Activated CD4-positive, alpha-beta T cell treated with anti-CD3 and anti-CD28 coated beads, Interleukin-2, amount 10 ng/mL, durations not matched to agents 24 days and 14 days (primary cell): ENCODE results near the gene CCDC15. TPM values are rescaled to one million over a fixed set of nuclear protein-coding genes. Genes with fewer than 3 reads are reported as not detected.

Experiments
- DNase-seq: peaks from one replicate; pipeline ENCODE4 v3.0.0; 2022
- H3K27ac Mint-ChIP-seq: one replicate; pipeline ENCODE4 v1.8.0; 2022; ENCODE audit warnings: mild to moderate bottlenecking, mixed read lengths
- H3K27me3 Mint-ChIP-seq: one replicate; pipeline ENCODE4 v1.8.0; 2022; ENCODE audit warnings: mixed read lengths
- H3K36me3 Mint-ChIP-seq: one replicate; pipeline ENCODE4 v1.8.0; 2022; ENCODE audit warnings: low read depth, mild to moderate bottlenecking, mixed read lengths
- H3K4me1 Mint-ChIP-seq: one replicate; pipeline ENCODE4 v1.8.0; 2021; ENCODE audit warnings: mixed read lengths
- H3K4me3 Mint-ChIP-seq: one replicate; pipeline ENCODE4 v1.8.0; 2022; ENCODE audit warnings: mild to moderate bottlenecking, moderate library complexity, mixed read lengths
- H3K9me3 Mint-ChIP-seq: one replicate; pipeline ENCODE4 v1.8.0; 2021; ENCODE audit warnings: mixed read lengths
- intact Hi-C: fragments of 100-400 bp; cut with micrococcal nuclease; formaldehyde crosslinking; loops from one replicate; pipeline ENCODE4 v1.15.1; 2023
- total RNA-seq: library from RNA; stranded (reverse); gene quantifications from 2 replicates; pipeline ENCODE4 v1.2.3, GENCODE V29; 2022

CCDC15 gene
- total RNA-seq, 1 donor from 2014 or later = 4.5 TPM

GRCh38 chr11:125079878-125080530 is 126.0 kb downstream of the CCDC15 start:
- H3K4me1 Mint-ChIP-seq = no peaks in the 10 kb centered on the region
- intact Hi-C loops = no loop called here
- H3K27ac Mint-ChIP-seq = no peak overlapping the region
- DNase-seq = no peak
- H3K4me3 Mint-ChIP-seq = no peak overlapping the region
- H3K36me3 Mint-ChIP-seq = no peaks in the 10 kb centered on the region
- H3K9me3 Mint-ChIP-seq = no peaks in the 10 kb centered on the region
- H3K27me3 Mint-ChIP-seq = no peaks in the 10 kb centered on the region

- Mint-ChIP-seq H3K27ac (no peak overlapping the region), H3K4me3 (no peak overlapping the region), H3K4me1 (no peaks in the 10 kb centered on the region), H3K27me3 (no peaks in the 10 kb centered on the region), H3K36me3 (no peaks in the 10 kb centered on the region), H3K9me3 (no peaks in the 10 kb centered on the region)
- intact Hi-C loops = no loop called here
- no peak for DNase-seq
These were observed 126.5 kb downstream of the CCDC15 start for GRCh38 chr11:125080531-125080911.

- H3K9me3 Mint-ChIP-seq = no peaks in the 10 kb centered on the region
- H3K4me3 Mint-ChIP-seq = no peak overlapping the region
- DNase-seq = no peak
- no peaks in the 10 kb centered on the region for H3K36me3 Mint-ChIP-seq
- no peaks in the 10 kb centered on the region for H3K27me3 Mint-ChIP-seq
- intact Hi-C loops = no loop called here
- H3K27ac Mint-ChIP-seq = no peak overlapping the region
- no peaks in the 10 kb centered on the region for H3K4me1 Mint-ChIP-seq
These were observed 127.2 kb downstream of the CCDC15 start for GRCh38 chr11:125081098-125081798.

GRCh38 chr11:125082040-125082439 is 128.0 kb downstream of the CCDC15 start:
- H3K36me3 Mint-ChIP-seq = no peaks in the 10 kb centered on the region
- H3K27ac Mint-ChIP-seq = no peak overlapping the region
- no peak for DNase-seq

GRCh38 chr11:125082611-125083311 is 128.8 kb downstream of the CCDC15 start:
- H3K4me1 Mint-ChIP-seq = no peaks in the 10 kb centered on the region
- H3K27ac Mint-ChIP-seq = no peak overlapping the region
- intact Hi-C loops = no loop called here
- H3K27me3 Mint-ChIP-seq = no peaks in the 10 kb centered on the region
- no peak overlapping the region for H3K4me3 Mint-ChIP-seq
- no peak for DNase-seq
- no peaks in the 10 kb centered on the region for H3K36me3 Mint-ChIP-seq
- no peaks in the 10 kb centered on the region for H3K9me3 Mint-ChIP-seq

More at GRCh38 chr11:125082040-125082439, 128.0 kb downstream of the CCDC15 start:
- H3K4me1 Mint-ChIP-seq = no peaks in the 10 kb centered on the region
- no peaks in the 10 kb centered on the region for H3K9me3 Mint-ChIP-seq
- H3K27me3 Mint-ChIP-seq = no peaks in the 10 kb centered on the region
- H3K4me3 Mint-ChIP-seq = no peak overlapping the region
- intact Hi-C loops = no loop called here

- intact Hi-C loops = no loop called here
- H3K27me3 Mint-ChIP-seq = no peaks in the 10 kb centered on the region
- no peak for DNase-seq
- no peak overlapping the region for H3K27ac Mint-ChIP-seq
- H3K36me3 Mint-ChIP-seq = no peaks in the 10 kb centered on the region
- no peaks in the 10 kb centered on the region for H3K4me1 Mint-ChIP-seq
- H3K9me3 Mint-ChIP-seq = no peaks in the 10 kb centered on the region
- no peak overlapping the region for H3K4me3 Mint-ChIP-seq
These were observed 129.5 kb downstream of the CCDC15 start for GRCh38 chr11:125083312-125084056.

- Mint-ChIP-seq H3K9me3 (no peaks in the 10 kb centered on the region), H3K4me3 (no peak overlapping the region), H3K27ac (no peak overlapping the region), H3K27me3 (no peaks in the 10 kb centered on the region), H3K4me1 (no peaks in the 10 kb centered on the region), H3K36me3 (no peaks in the 10 kb centered on the region)
- DNase-seq = no peak
- intact Hi-C loops = no loop called here
These were observed 130.0 kb downstream of the CCDC15 start for GRCh38 chr11:125084057-125084416.

- H3K9me3 Mint-ChIP-seq = no peaks in the 10 kb centered on the region
- no peak overlapping the region for H3K27ac Mint-ChIP-seq
- DNase-seq = no peak
- H3K27me3 Mint-ChIP-seq = no peaks in the 10 kb centered on the region
- H3K36me3 Mint-ChIP-seq = no peaks in the 10 kb centered on the region
- H3K4me3 Mint-ChIP-seq = no peak overlapping the region
- intact Hi-C loops = no loop called here
- no peaks in the 10 kb centered on the region for H3K4me1 Mint-ChIP-seq
These were observed 130.8 kb downstream of the CCDC15 start for GRCh38 chr11:125084761-125085231.

GRCh38 chr11:125085301-125086081 is 131.5 kb downstream of the CCDC15 start:
- H3K27ac Mint-ChIP-seq = no peak overlapping the region
- H3K9me3 Mint-ChIP-seq = no peaks in the 10 kb centered on the region
- no peaks in the 10 kb centered on the region for H3K4me1 Mint-ChIP-seq
- H3K4me3 Mint-ChIP-seq = no peak overlapping the region
- H3K36me3 Mint-ChIP-seq = no peaks in the 10 kb centered on the region
- DNase-seq = no peak
- intact Hi-C loops = no loop called here
- no peaks in the 10 kb centered on the region for H3K27me3 Mint-ChIP-seq

- no peaks in the 10 kb centered on the region for H3K27me3 Mint-ChIP-seq
- no peak for DNase-seq
- no peak overlapping the region for H3K4me3 Mint-ChIP-seq
- no peaks in the 10 kb centered on the region for H3K36me3 Mint-ChIP-seq
- intact Hi-C loops = no loop called here
- no peaks in the 10 kb centered on the region for H3K9me3 Mint-ChIP-seq
- peaks cover 3% of the 10 kb centered on the region for H3K4me1 Mint-ChIP-seq
- no peak overlapping the region for H3K27ac Mint-ChIP-seq
These were observed 132.8 kb downstream of the CCDC15 start for GRCh38 chr11:125086633-125087296.

GRCh38 chr11:125088123-125088522 is 134.1 kb downstream of the CCDC15 start:
- intact Hi-C loops = no loop called here
- H3K36me3 Mint-ChIP-seq = no peaks in the 10 kb centered on the region
- peaks cover 3% of the 10 kb centered on the region for H3K4me1 Mint-ChIP-seq
- no peak for DNase-seq
- no peaks in the 10 kb centered on the region for H3K9me3 Mint-ChIP-seq
- no peaks in the 10 kb centered on the region for H3K27me3 Mint-ChIP-seq
- no peak overlapping the region for H3K27ac Mint-ChIP-seq
- H3K4me3 Mint-ChIP-seq = no peak overlapping the region

- Mint-ChIP-seq H3K9me3 (no peaks in the 10 kb centered on the region), H3K4me3 (no peak overlapping the region), H3K4me1 (peaks cover 3% of the 10 kb centered on the region), H3K27me3 (no peaks in the 10 kb centered on the region), H3K27ac (no peak overlapping the region), H3K36me3 (no peaks in the 10 kb centered on the region)
- intact Hi-C loops = no loop called here
- no peak for DNase-seq
These were observed 134.8 kb downstream of the CCDC15 start for GRCh38 chr11:125088576-125089455.
